GM06990 (cell line): ENCODE measurements around the gene AGFG1.

Experiments used
- DNase-seq: peaks from one replicate; pipeline ENCODE4 v3.0.0-alpha.2; 2011; ENCODE audit not compliant: insufficient read length; ENCODE audit errors: extremely low read depth
- H3K27me3 ChIP-seq: replicated peaks from 2 replicates; pipeline ENCODE4 v1.6.0; 2011; ENCODE audit warnings: low read length; ENCODE audit not compliant: control insufficient read depth, insufficient read depth
- H3K36me3 ChIP-seq: 2 replicates; pipeline ENCODE4 v1.5.1; 2011; ENCODE audit warnings: low read length; ENCODE audit not compliant: control insufficient read depth, insufficient read depth
- H3K4me3 ChIP-seq: replicated peaks from 2 replicates; pipeline ENCODE4 v1.5.1; 2011; ENCODE audit warnings: low read depth, mild to moderate bottlenecking, control low read depth, low read length
- CTCF ChIP-seq: IDR thresholded peaks from 2 replicates; pipeline ENCODE4 v1.5.1; 2011; ENCODE audit warnings: low read length, control low read depth, mild to moderate bottlenecking, inconsistent platforms; ENCODE audit not compliant: insufficient read depth, poor library complexity, severe bottlenecking

Gene AGFG1

GRCh38 chr2:227606476-227606875, 134.5 kb downstream of the AGFG1 start:
- DNase-seq: no peak
- no peak overlapping the region for H3K4me3 ChIP-seq
- H3K36me3 ChIP-seq: no peaks in the 10 kb centered on the region
- no peaks in the 10 kb centered on the region for H3K27me3 ChIP-seq
- TF ChIP-seq CTCF: no peak

GRCh38 chr2:227607941-227608340, 136.0 kb downstream of the AGFG1 start:
- Histone ChIP-seq H3K27me3 (no peaks in the 10 kb centered on the region), H3K36me3 (no peaks in the 10 kb centered on the region), H3K4me3 (no peak overlapping the region)
- TF ChIP-seq CTCF: no peak
- no peak for DNase-seq

GRCh38 chr2:227608561-227609338, 136.8 kb downstream of the AGFG1 start:
- no peaks in the 10 kb centered on the region for H3K36me3 ChIP-seq
- peak; percentile 51 for DNase-seq
- H3K4me3 ChIP-seq: no peak overlapping the region
- H3K27me3 ChIP-seq: no peaks in the 10 kb centered on the region
- no peak for TF ChIP-seq CTCF

- no peak for TF ChIP-seq CTCF
- no peak for DNase-seq
- Histone ChIP-seq H3K36me3 (no peaks in the 10 kb centered on the region), H3K27me3 (no peaks in the 10 kb centered on the region), H3K4me3 (no peak overlapping the region)
Observed at GRCh38 chr2:227610123-227610522, 138.2 kb downstream of the AGFG1 start.
